ENCODE data around the gene ENPP7.
"Not testable (repeated sequence)": the region's sequence is repeated elsewhere in the genome, so short reads cannot be mapped to it uniquely, and the experiment has no call there.

ENPP7 gene

DNA sequence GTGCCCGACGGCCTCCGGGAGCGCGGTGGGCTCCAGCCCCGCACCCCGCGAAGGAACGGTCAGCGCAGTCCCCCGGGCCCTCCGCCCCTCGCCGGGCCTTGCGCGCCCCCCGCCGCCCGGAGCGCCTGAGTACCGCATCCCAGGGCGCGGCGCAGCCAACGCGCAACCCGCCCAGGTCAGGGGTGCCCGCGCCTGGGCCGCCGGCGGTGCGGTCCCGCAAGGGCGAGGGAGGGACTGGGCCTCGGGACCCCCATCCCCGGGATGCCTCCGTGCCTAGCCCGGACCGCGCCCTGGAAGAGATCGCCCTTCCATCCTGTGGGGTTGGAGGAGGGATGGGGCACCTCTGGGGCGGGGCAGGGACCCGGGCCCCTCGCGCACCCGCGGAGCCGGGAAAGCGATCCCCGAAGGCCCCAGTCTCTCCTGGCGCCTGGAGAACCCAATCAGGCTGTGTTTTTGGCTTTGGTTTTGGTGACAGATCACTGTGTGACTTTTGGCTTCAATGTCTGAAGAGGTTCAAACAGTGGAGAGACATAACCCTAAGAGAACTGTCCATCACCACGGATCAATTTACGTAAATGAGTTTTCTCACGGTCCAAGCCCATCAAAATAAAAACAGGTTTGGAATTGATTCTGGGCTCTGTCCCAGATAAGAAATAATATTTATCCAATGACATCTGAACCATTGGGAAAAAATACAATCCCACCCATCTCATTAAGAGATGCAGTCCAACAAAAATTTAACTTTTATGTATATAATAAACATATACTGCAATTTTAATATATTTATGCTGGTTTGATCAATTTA lies 17.8 kb downstream of the ENPP7 start:
- DNase-seq: no peak

GRCh38 chr17:79749156-79749815 lies 18.5 kb downstream of the ENPP7 start:
- DNase-seq: no peak

GRCh38 chr17:79749958-79750357 lies 19.2 kb downstream of the ENPP7 start:
- DNase-seq: no peak

DNA sequence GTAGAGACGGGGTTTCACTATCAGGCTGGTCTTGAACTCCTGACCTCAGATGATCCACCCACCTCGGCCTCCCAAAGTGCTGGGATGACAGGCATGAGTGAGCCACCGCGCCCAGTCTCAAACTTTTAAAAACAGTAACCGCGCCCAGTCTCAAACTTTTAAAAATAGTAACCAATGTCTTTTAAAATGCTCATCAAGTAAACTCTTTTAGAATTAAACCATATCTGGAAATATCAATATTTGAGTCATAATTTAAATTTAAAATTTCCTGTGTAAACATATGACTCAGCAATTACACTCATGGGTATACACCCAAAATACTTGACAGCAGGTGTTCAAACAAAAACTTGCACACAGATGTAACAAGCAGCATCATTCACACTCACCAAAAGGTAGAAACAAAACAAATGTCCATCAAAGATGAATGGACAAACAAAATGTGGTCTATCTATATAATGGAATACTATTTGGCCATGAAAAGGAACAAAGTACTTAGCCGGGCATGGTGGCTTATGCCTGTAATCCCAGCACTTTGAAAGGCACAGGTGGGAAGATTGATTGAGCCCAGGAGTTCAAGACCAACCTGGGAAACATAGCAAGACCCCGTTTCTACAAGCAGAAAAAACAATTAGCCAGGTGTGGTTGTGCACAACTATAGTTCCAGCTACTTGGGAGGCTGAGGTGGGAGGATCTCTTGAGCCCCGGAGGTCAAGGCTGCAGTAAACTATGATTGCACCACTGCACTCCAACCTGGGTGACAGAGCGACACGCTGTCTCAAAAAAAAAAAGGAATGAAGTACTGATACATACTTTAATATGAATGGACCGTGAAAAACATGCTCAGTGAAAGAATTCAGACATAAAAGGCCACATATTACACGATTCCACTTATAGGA lies 20.2 kb downstream of the ENPP7 start:
- DNase-seq: no peak

- DNase-seq: no peak
Observed at GRCh38 chr17:79752175-79752574, 21.4 kb downstream of the ENPP7 start.

- DNase-seq: no peak
Observed at GRCh38 chr17:79754370-79754769, 23.6 kb downstream of the ENPP7 start.

- DNase-seq: not testable (repeated sequence)
Observed at GRCh38 chr17:79754903-79755302, 24.2 kb downstream of the ENPP7 start.

DNA sequence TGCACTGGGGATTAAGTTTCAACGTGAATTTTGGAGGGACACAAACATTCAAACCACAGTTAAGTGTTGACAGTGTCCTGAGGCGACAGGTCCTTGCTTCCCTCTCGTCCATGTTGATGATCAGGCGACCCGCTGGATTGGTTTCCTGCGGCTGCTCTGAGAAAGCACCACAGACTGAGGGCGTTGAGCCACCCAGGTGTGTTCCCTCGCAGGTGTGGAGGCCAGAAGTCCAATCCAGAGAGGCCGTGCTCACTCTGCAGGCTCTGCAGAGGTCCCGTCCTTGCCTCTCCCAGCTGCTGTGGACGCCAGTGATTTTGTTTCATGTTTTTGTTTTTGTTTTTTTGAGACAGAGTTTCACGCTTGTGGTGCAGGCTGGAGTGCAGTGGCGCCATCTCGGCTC lies 24.8 kb downstream of the ENPP7 start:
- no peak for DNase-seq

DNA sequence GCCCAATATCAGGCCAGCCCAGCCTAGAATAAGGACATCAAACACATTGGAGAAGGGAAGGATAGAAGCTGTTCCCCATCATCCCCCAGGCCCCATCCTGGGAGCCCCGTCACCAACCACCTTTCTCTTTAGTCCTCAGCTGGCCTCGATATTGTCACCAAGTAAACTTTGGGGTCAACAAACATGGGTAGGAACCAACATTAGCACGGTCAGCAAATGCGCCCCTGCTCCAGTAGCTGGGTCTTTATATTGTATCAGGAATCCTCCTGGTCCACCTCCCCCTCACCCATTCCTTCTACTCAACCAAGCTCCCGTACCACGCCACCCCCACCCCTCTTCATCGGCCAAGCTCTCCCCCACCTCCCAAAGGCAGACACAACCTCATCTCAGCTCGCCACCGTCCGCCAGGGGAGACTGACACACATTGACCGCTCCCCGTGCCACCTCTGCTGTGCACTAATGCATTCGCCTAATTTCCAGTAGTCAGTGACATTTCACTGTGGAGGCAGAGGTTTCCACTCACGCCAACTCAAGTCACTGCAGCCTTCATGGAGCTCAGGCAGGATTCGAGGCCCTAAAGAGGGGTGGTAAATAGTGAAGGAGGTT lies 26.5 kb downstream of the ENPP7 start:
- no peak for DNase-seq

- no peak for DNase-seq
Observed at GRCh38 chr17:79758271-79758670, 27.5 kb downstream of the ENPP7 start.

DNA sequence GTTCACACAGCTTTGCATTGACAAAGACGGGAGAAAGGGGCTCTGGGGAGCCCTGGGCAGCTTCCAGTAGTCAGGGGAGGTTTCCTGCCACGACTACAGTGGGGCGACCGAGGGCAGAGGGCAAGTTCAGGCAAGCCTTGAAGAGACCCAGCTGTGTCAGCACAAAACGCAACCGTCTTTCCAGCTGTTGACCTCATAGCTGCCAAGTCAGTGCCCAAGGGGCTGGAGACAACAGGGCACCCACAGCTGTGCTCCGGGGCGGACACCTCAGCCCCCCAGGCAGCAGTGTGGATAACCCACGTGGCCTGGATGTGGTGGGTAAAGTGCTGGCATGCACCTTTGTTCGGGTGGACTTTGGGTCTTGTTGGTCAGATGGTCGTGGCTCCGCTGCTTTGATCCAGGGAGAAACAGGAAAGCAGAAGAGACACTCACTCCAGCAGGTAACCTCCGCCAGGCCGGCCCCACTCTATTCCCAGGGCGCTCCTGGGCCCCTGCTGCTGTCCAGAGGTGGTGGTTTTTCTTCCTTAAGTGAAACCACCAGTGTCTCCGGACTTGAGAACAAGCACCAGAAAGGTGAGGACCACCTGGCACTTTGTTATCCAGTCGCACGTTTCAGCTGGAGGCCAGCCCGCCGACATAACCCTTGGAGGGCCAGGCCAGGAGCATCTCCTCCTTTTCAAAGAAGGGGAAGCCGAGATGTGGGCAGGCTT lies 29.6 kb downstream of the ENPP7 start:
- DNase-seq: no peak

DNA sequence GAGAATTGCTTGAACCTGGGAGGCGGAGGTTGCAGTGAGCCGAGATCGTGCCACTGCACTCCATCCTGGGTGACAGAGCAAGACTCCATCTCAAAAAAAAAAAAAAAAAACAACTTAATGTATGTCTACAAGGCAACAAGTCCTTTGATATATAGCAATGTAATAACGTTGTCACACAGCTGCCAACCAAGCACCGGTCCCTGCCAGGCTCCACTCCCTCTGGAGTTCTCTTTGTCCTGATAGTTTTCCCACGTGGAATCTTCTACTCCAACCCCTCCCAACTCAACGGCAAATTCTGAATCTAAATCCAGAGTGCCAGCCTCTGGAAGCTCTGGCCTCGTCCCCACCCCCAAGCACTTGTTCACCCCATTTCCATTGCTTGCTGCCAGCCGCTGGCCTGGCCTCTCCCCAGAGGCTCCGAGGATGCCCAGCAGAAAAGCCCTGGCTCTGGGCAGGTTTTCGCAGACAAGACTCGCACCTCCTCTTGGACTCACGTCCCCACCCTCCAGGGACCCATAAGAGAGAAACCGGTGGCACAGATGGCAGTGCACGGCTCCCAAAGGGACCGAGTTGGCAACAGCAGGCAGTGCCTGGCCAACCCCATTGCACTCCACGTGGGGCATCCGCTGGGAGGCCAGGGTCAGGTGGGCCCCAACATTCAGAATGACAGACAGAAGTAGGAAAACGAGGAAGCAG lies 31.3 kb downstream of the ENPP7 start:
- peak in 1 of 56 donors; percentile 14 for DNase-seq

GRCh38 chr17:79765708-79766107 lies 35.0 kb downstream of the ENPP7 start:
- no peak for DNase-seq

- no peak for DNase-seq
Observed at GRCh38 chr17:79769570-79770506, 39.1 kb downstream of the ENPP7 start.

DNA sequence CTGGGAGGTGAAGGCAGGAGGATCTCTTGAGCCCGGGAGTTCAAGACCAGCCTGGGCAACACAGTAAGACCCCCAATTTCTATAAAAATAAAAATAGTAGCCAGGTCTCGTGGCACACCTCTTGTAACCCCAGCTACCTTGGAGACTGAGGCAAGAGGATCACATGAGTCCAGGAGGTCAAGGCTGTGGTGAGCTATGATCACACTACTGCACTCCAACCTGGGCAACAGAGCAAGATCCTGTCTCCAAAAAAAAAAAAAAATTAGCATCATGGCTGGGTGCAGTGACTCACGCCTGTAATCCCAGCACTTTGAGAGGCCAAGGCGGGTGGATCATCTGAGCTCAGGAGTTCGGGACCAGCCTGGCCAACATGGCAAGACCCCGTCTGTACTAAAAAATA lies 40.5 kb downstream of the ENPP7 start:
- DNase-seq: no peak

GRCh38 chr17:79772726-79773125 lies 42.0 kb downstream of the ENPP7 start:
- not testable (repeated sequence) for DNase-seq

- DNase-seq: no peak
Observed at GRCh38 chr17:79774561-79774975, 43.8 kb downstream of the ENPP7 start.

GRCh38 chr17:79775632-79776031 lies 44.9 kb downstream of the ENPP7 start:
- DNase-seq: no peak
